HEK293T (cell line): ENCODE measurements around the gene VEPH1.

Source experiments
- BHLHE40 ChIP-seq: fragments of 450-650 bp; IDR thresholded peaks from 2 replicates; pipeline ENCODE4 v1.6.1; 2016; ENCODE audit warnings: mild to moderate bottlenecking, moderate library complexity, borderline replicate concordance
- ELF4 ChIP-seq: fragments of 450-650 bp; IDR thresholded peaks from 2 replicates; pipeline ENCODE4 v1.6.1; 2017; ENCODE audit warnings: antibody characterized with exemption
- FOXA1 ChIP-seq: fragments of 450-650 bp; IDR thresholded peaks from 2 replicates; pipeline ENCODE4 v1.6.1; 2016; ENCODE audit warnings: mild to moderate bottlenecking
- FOXM1 ChIP-seq: fragments of 450-650 bp; IDR thresholded peaks from 2 replicates; pipeline ENCODE4 v1.6.1; 2017; ENCODE audit warnings: mild to moderate bottlenecking, borderline replicate concordance
- L3MBTL2 ChIP-seq: fragments of 450-650 bp; conservative IDR thresholded peaks from 2 replicates; pipeline ENCODE4 v1.6.1; 2016; ENCODE audit warnings: mild to moderate bottlenecking
- LEF1 ChIP-seq: fragments of 450-650 bp; IDR thresholded peaks from 2 replicates; pipeline ENCODE4 v1.6.1; 2017; ENCODE audit warnings: mild to moderate bottlenecking, borderline replicate concordance
- PKNOX1 ChIP-seq: fragments of 450-650 bp; IDR thresholded peaks from 2 replicates; pipeline ENCODE4 v1.6.1; 2016
- SP1 ChIP-seq: fragments of 450-650 bp; IDR thresholded peaks from 2 replicates; pipeline ENCODE4 v1.6.1; 2017
- SUZ12 ChIP-seq: fragments of 450-650 bp; IDR thresholded peaks from 2 replicates; pipeline ENCODE4 v1.6.1; 2016; ENCODE audit warnings: mild to moderate bottlenecking
- TARDBP ChIP-seq: fragments of 450-650 bp; IDR thresholded peaks from 2 replicates; pipeline ENCODE4 v1.6.1; 2016
- ZNF384 ChIP-seq: fragments of 450-650 bp; IDR thresholded peaks from 2 replicates; pipeline ENCODE4 v1.6.1; 2016

- no peak for TF ChIP-seq FOXM1
- TF ChIP-seq TARDBP = no peak
- TF ChIP-seq SP1 = no peak
- TF ChIP-seq L3MBTL2 = no peak
- TF ChIP-seq SUZ12 = no peak
- TF ChIP-seq ELF4 = no peak
- no peak for TF ChIP-seq LEF1
- TF ChIP-seq ZNF384 = no peak
- no peak for TF ChIP-seq FOXA1
- no peak for TF ChIP-seq PKNOX1
- no peak for TF ChIP-seq BHLHE40
Measured at GRCh38 chr3:157533298-157534070, 30.3 kb upstream of the VEPH1 start.
